GM10847 (cell line): Measurements from ENCODE around the gene NFKBIE.

ENCODE experiments used
- POLR2A ChIP-seq: IDR thresholded peaks from 2 replicates; pipeline ENCODE4 v1.6.1; 2011; ENCODE audit not compliant: insufficient read length; ENCODE audit errors: extremely low read depth

Gene NFKBIE, protein sequence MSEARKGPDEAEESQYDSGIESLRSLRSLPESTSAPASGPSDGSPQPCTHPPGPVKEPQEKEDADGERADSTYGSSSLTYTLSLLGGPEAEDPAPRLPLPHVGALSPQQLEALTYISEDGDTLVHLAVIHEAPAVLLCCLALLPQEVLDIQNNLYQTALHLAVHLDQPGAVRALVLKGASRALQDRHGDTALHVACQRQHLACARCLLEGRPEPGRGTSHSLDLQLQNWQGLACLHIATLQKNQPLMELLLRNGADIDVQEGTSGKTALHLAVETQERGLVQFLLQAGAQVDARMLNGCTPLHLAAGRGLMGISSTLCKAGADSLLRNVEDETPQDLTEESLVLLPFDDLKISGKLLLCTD

GRCh38 chr6:44265007-44265721 is at the start of gene NFKBIE:
Gene NFKBIE, minus strand, starts transcription at chr6:44265551. Its CDS starts 205 bp downstream, at chr6:44265346.
- TF ChIP-seq POLR2A = peak; percentile 87

GRCh38 chr6:44312901-44313788 is 47.8 kb upstream of the NFKBIE start, which contains the start of gene AARS2:
Gene AARS2, minus strand, starts transcription at chr6:44313347. Its CDS starts 24 bp downstream, at chr6:44313323.
- peak; percentile 94 for TF ChIP-seq POLR2A

GRCh38 chr6:44311767-44312166 is 46.4 kb upstream of the NFKBIE start:
- no peak for TF ChIP-seq POLR2A

DNA sequence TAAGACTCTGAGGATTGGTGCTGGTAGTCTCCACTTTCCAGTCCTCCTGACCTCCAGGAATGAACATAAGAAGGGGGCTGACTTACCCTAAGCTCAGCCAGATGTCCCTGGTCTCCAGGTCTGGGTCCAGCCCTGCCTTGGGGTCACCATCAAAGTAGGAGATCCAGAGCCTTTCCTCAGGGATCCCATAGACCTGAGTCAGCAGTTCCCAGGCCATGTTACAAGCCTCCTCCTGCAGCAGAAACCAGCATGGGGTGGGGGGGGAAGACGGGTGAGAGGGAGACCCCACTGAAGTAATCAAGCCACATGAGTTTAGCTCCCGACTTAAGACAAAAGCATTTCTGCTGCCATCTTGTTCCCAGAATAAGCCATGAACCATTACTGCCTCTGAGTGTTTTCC is 46.0 kb upstream of the NFKBIE start:
- no peak for TF ChIP-seq POLR2A

- no peak for TF ChIP-seq POLR2A
Measured at GRCh38 chr6:44310241-44310640, 44.9 kb upstream of the NFKBIE start.

GRCh38 chr6:44309631-44310030 is 44.3 kb upstream of the NFKBIE start:
- no peak for TF ChIP-seq POLR2A

DNA sequence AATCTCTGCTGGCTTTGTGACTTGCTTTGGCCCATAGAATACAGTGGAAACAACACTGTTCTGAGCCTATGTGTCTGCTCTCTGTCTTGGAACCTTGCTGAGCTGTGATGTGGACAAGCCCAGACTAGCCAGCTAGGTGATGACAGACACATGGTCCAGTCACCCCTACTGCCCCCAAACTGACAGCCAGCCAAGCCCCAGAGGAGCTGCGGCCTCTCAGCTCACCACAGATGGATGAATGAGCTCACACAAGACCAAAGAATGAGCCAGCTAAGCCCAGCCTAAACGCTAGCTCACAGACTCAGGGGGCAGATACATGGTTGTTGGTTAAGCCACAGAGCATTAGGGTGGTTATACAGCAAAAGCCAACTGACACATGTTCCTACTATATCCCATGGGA is 43.7 kb upstream of the NFKBIE start:
- no peak for TF ChIP-seq POLR2A

- TF ChIP-seq POLR2A = no peak
Measured at GRCh38 chr6:44307217-44307616, 41.9 kb upstream of the NFKBIE start.

DNA sequence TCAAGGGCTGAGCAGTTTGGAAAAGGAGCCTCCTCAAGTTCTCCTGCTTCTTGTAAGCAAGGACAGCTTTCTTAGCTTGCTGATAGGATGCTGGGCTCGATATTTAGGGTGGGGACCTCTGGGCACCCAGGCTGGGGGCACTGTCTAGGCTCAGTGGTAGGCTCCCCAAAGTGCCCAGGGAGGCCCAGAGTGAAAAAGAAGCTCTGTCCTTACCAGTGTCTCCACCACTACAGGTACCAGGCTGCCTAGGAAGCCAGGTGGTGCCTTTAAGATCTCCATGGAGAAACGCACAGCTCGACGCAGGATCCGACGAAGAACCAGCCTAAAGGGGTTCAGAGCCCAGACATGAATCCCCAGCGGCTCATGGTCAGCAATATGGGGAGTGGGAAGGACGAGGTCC is 41.4 kb upstream of the NFKBIE start:
- TF ChIP-seq POLR2A = no peak

DNA sequence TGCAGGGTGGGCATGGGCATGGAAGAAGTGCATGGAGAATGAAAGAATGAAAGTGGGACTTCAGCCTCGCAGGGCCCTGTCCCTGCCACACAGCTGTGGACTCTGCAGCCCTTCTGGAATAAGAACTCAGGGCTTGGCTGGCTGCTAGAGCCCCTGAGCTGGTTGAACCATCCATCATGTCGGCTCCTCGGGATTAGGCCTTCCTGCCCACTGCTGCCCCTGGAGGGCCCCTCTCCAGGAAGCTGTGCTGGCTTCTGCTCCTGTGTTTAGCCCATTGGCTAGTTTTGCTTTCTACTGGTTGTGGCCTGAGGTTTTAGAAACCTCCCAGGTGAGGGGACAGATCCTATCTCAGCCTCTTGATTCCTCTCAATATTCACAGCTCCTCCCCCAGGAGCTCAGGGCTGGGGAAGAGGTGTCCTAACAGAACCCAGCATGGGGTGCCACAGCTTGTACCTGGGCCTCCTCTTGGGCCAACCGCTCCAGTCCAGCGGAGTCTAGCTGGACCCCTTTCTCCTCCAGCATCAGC is 39.9 kb upstream of the NFKBIE start:
- TF ChIP-seq POLR2A = no peak

DNA sequence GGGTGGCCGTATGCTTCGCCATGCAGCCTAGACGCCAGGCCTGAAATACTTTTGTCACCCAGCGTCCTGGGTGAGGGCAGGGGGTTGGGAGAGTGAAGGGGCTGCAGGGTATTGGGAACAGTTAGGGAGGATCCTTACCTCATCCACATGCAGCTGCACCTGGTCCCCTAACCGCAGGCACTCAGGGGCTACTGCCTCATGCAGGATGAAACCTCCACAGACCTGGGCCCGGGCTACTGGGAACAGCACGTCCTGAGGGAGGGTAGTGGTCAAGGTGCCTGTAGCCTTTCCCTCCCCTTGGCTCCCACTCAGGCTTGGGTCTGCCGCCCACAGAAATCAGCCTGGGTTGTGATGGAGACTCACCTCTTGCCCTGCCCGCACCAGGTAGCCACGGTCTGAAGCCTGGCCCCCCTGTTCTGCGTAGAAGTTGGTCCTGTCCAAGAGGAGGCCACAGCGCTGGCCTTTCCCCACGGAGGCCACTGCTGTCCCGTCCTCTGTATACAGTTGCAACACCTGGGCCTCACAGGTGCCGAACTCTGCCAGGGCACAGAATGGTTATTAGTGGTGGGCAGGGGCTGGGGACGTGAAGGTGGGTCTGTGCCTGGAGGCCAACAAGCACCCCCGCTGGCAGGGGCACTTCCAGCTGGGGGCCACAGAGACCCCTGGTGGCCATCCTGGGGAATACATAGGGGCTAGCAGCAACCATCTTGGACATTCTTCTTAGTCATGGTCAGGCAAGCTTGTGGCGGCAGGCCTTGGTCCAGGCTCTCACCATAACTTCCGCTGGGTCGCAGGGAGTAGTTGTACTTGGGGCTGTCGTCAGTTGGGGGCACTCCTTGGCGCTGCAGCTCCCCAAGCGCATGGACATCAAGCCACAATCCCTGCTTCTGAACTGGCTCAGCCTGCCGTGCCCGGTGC is 39.2 kb upstream of the NFKBIE start:
- TF ChIP-seq POLR2A = no peak

GRCh38 chr6:44303842-44304241 is 38.5 kb upstream of the NFKBIE start:
- TF ChIP-seq POLR2A = no peak

DNA sequence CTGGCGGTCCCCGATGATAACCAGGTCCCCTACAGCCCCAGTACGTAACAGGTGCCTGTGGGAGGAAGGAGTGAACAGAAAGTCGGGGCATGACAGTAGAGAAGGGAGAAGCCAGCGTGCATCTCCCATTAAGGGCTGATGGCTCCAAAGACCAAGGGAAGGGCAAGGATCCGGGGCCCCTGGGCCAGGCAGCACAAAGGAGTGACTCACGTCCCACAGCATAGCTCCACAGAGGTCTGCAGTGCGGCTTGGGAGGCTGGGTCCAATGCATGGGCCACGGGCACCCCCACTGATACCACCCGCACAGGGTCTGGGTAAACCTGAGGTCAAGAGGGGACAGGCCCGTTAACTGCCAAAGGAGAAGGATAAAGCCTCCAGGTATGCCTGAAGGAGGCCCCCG is 37.5 kb upstream of the NFKBIE start:
- no peak for TF ChIP-seq POLR2A

GRCh38 chr6:44301782-44302564 is 36.6 kb upstream of the NFKBIE start:
- TF ChIP-seq POLR2A = no peak

GRCh38 chr6:44301106-44301505 is 35.8 kb upstream of the NFKBIE start:
- no peak for TF ChIP-seq POLR2A
